Gastroesophageal sphincter (tissue), 4 donors: ENCODE data around the gene HTR5A. TPM values are rescaled to one million over a fixed set of nuclear protein-coding genes. Genes with fewer than 3 reads are reported as not detected.

ENCODE experiments used
- ATAC-seq: fragments of 150-250 bp; one replicate; pipeline ENCODE4 v1.9.1; 2016; ENCODE audit warnings: mild to moderate bottlenecking, moderate library complexity
- H3K27ac ChIP-seq, 4 donors: fragments of 200-600 bp; sonication (generic) in 3 of 4; 1 replicate in 3 of 4; 2 replicates in 1 of 4; pipeline ENCODE4 v1.5.1; 2016 to 2019
- H3K27me3 ChIP-seq: fragments of 200-600 bp; sonication (generic); one replicate; pipeline ENCODE4 v1.5.1; 2019
- H3K36me3 ChIP-seq, 2 donors: fragments of 200-600 bp; sonication (generic); one replicate each; pipeline ENCODE4 v1.5.1; 2019; ENCODE audit warnings: control low read depth in 1 of 2
- H3K4me1 ChIP-seq, 3 donors: fragments of 200-600 bp; sonication (generic); 1 replicate in 2 of 3; 2 replicates in 1 of 3; pipeline ENCODE4 v1.5.1; 2016 to 2019; ENCODE audit warnings: control low read depth in 2 of 3
- H3K4me3 ChIP-seq, 2 donors: fragments of 200-600 bp; sonication (generic); one replicate each; pipeline ENCODE4 v1.5.1; 2019; ENCODE audit warnings: mild to moderate bottlenecking in 1 of 2, moderate library complexity in 1 of 2
- H3K9me3 ChIP-seq, 3 donors: fragments of 200-600 bp; sonication (generic); one replicate each; pipeline ENCODE4 v1.5.1; 2017 to 2019; ENCODE audit warnings: control low read depth in 2 of 3
- CTCF ChIP-seq, 4 experiments: fragments of 200-600 bp in 2 of 4; fragments of 450-650 bp in 2 of 4; sonication (generic) in 1 of 4; IDR thresholded peaks; one replicate each; pipeline ENCODE4 v1.5.1; 2017 to 2019; ENCODE audit warnings: antibody characterized with exemption in 4 of 4, mild to moderate bottlenecking in 2 of 4, moderate library complexity in 2 of 4
- EP300 ChIP-seq: sonication (generic); formaldehyde crosslinking; IDR thresholded peaks from one replicate; pipeline ENCODE4 v1.6.1; 2017; ENCODE audit warnings: antibody characterized with exemption, mild to moderate bottlenecking
- POLR2A ChIP-seq, 2 donors: fragments of 450-650 bp; IDR thresholded peaks; one replicate each; pipeline ENCODE4 v1.6.1; 2017; ENCODE audit warnings: antibody characterized with exemption in 2 of 2, mild to moderate bottlenecking in 2 of 2, moderate library complexity in 1 of 2
- POLR2AphosphoS5 ChIP-seq: sonication (generic); formaldehyde crosslinking; IDR thresholded peaks from one replicate; pipeline ENCODE4 v1.6.1; 2017; ENCODE audit warnings: antibody characterized with exemption
- WGBS, 2 donors: methylation state at CpG; one replicate each; pipeline ENCODE4 v1.1.5; 2018; ENCODE audit warnings: low coverage in 1 of 2; 5-methylcytosine and 5-hydroxymethylcytosine counted together
- total RNA-seq, 4 donors: library from RNA; depleted of rRNA; stranded (reverse); fragments of >200 nt; gene quantifications; one replicate each; pipeline ENCODE4 v1.1.0, GENCODE V29; 2016

The HTR5A gene
- total RNA-seq, 4 donors from 2014 or later, result not detected

DNA sequence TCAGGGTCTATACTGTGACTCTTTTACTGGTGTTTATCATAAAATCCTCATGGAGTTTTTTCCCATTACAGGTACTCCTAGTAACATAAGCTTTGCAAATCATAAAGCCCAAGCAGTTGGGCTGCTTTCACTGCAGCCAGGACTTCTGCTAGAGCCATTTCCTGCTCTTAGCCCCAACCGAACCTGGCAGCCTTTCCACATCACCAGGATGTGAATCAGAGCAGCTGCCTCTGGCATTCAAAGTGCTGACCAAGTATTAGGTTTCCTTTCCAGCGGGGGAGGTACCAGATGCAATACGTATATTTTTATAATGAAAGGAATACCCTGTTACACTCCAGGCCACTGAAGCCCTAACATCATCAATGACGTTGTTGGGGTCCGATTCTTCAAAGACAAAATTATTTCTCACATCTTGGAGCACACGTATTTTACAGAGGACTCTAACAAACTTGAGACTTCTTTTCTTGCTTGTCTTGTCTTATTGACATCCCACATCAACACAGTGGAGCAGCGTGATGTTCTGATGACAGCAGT is 3.6 kb upstream of the HTR5A start:
- Histone ChIP-seq H3K9me3 (no peaks in the 10 kb centered on the region), H3K27me3 (peaks cover 36% of the 10 kb centered on the region), H3K27ac (no peak overlapping the region), H3K4me1 (peaks cover 0 to 6% (median 0%) of the 10 kb centered on the region in 3 donors), H3K36me3 (no peaks in the 10 kb centered on the region), H3K4me3 (no peak overlapping the region)
- 45 to 54% methylated on average over 7 of the region's 7 CpGs for WGBS, 2 donors
- ATAC-seq, result no peak
- TF ChIP-seq POLR2AphosphoS5 (no peak), POLR2A (IDR thresholded peaks at IDR 0.05) (no peak), EP300 (no peak), CTCF (IDR thresholded peaks at IDR 0.05) (no peak)

DNA sequence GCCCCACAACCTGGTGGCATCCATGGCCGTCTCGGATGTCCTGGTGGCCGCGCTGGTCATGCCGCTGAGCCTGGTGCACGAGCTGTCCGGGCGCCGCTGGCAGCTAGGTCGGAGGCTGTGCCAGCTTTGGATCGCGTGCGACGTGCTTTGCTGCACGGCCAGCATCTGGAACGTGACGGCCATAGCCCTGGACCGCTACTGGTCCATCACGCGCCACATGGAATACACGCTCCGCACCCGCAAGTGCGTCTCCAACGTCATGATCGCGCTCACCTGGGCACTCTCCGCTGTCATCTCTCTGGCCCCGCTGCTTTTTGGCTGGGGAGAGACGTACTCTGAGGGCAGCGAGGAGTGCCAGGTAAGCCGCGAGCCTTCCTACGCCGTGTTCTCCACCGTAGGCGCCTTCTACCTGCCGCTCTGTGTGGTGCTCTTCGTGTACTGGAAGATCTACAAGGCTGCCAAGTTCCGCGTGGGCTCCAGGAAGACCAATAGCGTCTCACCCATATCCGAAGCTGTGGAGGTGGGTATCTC is 1.1 kb downstream of the HTR5A start:
- Histone ChIP-seq H3K27ac (no peak overlapping the region), H3K36me3 (no peaks in the 10 kb centered on the region), H3K4me3 (no peak overlapping the region), H3K9me3 (no peaks in the 10 kb centered on the region), H3K27me3 (peaks cover 45% of the 10 kb centered on the region), H3K4me1 (peaks cover 0 to 6% (median 0%) of the 10 kb centered on the region in 3 donors)
- ATAC-seq, result no peak
- no peak for TF ChIP-seq POLR2A (IDR thresholded peaks at IDR 0.05)
- TF ChIP-seq POLR2AphosphoS5, result no peak
- TF ChIP-seq CTCF (IDR thresholded peaks at IDR 0.05), result no peak
- no peak for TF ChIP-seq EP300
- 64 to 67% methylated on average over 3 to 6 of the region's 43 CpGs for WGBS, 2 donors

DNA sequence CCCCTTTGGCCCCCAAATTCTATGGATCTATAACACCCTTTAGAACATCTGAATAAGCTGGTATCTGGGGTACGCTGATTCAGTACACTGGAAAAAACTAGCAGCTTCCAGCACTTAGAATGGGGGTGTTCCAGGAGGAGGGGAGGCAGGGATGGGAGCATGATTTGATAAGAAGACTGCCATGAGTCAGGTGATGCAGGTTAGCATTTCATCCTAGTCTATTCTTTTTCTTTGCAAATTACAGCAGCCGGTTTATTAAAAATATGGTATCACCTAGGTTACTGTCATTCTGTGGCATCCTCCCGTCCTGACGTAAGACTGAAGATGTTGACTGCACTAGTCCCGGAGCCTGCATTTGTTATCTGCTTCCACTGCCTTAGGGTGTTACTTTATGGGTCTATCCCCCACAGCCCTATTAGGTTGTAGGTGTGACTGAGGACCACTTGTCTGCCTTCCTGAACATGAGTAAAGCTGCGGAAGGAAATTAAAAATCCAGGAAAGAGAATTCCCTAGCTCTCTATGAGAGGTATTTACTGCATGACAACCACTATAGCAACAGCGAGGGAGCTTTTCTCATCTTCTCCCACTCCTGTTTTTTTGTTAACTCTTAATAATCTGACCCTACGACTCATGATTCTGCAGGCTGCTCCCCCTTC is 1.9 kb downstream of the HTR5A start:
- TF ChIP-seq CTCF (IDR thresholded peaks at IDR 0.05), result no peak
- TF ChIP-seq POLR2A (IDR thresholded peaks at IDR 0.05), result no peak
- no peak for TF ChIP-seq POLR2AphosphoS5
- no peak for TF ChIP-seq EP300
- peaks cover 46% of the 10 kb centered on the region for H3K27me3 ChIP-seq
- WGBS, 2 donors, result 78 to 79% methylated on average over 8 of the region's 8 CpGs
- H3K4me1 ChIP-seq, result peaks cover 0 to 6% (median 0%) of the 10 kb centered on the region in 3 donors
- no peaks in the 10 kb centered on the region for H3K9me3 ChIP-seq
- H3K27ac ChIP-seq, result no peak overlapping the region
- no peaks in the 10 kb centered on the region for H3K36me3 ChIP-seq
- no peak overlapping the region for H3K4me3 ChIP-seq
- ATAC-seq, result no peak

DNA sequence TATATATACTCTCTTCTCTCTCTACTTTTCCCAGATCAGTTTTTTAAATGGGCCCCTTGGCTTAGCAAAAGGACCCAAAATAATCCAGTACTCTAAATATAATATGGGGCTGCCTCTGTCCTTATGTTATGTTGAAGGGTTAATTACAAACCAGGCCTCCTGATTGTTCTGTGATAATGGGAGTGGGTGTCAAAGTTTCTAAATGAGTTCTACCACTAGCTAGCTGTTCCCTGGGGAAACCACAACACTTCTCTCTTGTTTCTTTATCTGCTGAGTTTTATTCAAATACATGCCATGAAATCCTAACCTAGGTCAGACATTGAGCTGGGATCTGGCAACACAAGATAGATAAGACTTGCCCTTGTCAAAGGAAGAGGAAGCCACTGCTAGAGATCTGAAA is 3.8 kb downstream of the HTR5A start:
- no peak for TF ChIP-seq POLR2AphosphoS5
- no peak for TF ChIP-seq POLR2A (IDR thresholded peaks at IDR 0.05)
- no peak for TF ChIP-seq EP300
- no peak for TF ChIP-seq CTCF (IDR thresholded peaks at IDR 0.05)
- ATAC-seq, result no peak
- H3K27ac ChIP-seq, result no peak overlapping the region
- H3K27me3 ChIP-seq, result peaks cover 46% of the 10 kb centered on the region
- no peaks in the 10 kb centered on the region for H3K9me3 ChIP-seq
- no peaks in the 10 kb centered on the region for H3K36me3 ChIP-seq
- H3K4me1 ChIP-seq, result peaks cover 0 to 6% (median 0%) of the 10 kb centered on the region in 3 donors
- H3K4me3 ChIP-seq, result no peak overlapping the region

- H3K4me3 ChIP-seq, result no peak overlapping the region
- peaks cover 0 to 10% (median 0%) of the 10 kb centered on the region in 3 donors for H3K9me3 ChIP-seq
- WGBS, 2 donors, result 87% methylated on average over 3 of the region's 14 CpGs; no CpG with 5 or more reads in 1 of the 2 donors
- no peak for ATAC-seq
- peaks cover 52% of the 10 kb centered on the region for H3K27me3 ChIP-seq
- no peak for TF ChIP-seq POLR2A (IDR thresholded peaks at IDR 0.05)
- no peaks in the 10 kb centered on the region for H3K4me1 ChIP-seq
- H3K27ac ChIP-seq, result no peak overlapping the region
- H3K36me3 ChIP-seq, result no peaks in the 10 kb centered on the region
Observed at GRCh38 chr7:155084021-155084420, 13.9 kb downstream of the HTR5A start.
